Activated CD8-positive, alpha-beta memory T cell treated with anti-CD3 and anti-CD28 coated beads for 4 hours (primary cell): ENCODE results near the gene GNB4.

Source experiments
- DNase-seq, 2 donors: peaks; one replicate each; pipeline ENCODE4 v3.0.0-alpha.2; 2020; ENCODE audit warnings: low read depth in 2 of 2

Gene GNB4

DNA sequence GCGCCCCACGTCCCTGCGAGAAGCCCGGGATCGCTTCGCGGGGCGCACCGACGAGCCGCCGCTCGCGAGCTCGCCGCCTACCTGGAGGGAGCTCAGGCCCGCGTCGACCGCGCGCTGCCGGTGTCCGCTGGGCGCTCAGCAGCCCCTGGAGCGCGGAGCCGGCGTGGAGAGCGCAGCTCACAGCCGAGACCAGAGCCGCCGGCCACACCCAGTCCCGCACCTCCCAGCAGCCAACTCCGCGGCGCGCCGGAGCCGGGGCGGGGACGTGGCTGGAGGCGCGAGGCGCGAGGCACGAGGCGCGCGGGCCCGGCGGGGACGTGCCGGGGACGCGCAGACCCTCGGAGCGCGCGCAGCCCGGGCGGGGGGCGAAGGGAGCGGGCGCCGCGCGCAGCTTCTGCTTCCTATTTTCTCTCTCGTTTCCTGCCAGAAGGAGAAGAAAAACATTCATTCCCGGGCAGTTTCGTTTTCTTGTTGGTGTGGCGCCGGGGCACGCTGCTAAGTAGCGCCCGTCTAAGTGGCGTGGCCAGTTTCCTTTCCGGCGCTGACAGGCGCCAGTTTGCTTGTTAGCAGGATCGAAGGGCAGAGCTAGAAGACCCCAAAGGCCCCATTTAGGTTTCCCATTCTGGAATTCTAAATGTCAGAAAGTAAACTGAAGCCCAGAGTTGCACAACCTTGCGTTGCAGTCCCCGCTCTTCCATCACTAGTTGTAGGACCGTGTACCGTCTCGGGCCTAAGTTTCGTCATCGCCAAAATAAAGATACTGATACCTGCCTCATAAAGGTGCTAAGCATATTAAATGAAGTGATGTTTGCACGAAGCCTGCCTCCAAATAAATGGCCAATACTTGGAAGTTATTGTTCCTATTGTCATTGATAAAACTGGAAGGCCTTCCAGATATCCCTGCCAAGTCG, at the start of gene GNB4:
Gene GNB4 (minus strand): TSS at position 206 of the 911 bp plus-strand sequence. CDS start 25,270 bp downstream, outside the sequence.
- no peak for DNase-seq

DNA sequence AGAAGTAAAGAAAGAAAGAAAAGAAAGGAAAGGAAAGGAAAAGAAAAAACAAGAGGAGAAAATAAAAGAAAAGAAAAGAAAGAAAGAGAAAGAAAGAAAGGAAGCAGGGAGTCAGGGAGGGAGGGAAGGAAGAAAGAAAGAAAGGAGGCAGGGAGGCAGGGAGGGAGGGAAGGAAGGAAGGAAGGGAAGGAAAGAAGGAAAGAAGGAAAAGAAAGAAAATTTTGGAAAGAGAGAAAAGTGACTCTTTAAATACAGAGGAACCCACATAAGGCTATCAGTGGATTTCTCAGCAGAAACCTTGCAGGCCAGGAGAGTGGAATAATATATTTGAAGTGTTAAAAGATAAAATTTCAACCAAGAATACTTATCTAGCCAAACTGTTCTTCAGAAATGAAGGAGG, 44.2 kb upstream of the GNB4 start:
- DNase-seq: no peak

DNA sequence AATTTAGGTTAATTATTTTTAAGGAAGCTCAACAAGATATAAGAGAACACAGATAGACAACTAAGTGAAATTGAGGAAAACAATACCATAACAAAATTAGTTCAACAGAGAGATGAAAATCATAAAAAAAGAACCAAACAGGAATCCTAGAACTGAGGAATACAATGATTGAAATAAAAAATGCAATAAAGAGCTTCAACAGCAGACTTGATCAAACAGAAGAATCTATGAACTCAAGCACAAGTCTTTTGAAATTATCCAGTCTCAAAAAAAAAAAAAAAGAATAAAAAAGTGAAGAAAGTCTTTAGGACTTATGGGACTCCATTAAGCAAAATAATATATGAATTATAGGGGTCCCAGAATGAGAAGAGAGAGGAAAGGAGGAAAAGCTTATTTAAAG, 42.0 kb upstream of the GNB4 start:
- no peak for DNase-seq

DNA sequence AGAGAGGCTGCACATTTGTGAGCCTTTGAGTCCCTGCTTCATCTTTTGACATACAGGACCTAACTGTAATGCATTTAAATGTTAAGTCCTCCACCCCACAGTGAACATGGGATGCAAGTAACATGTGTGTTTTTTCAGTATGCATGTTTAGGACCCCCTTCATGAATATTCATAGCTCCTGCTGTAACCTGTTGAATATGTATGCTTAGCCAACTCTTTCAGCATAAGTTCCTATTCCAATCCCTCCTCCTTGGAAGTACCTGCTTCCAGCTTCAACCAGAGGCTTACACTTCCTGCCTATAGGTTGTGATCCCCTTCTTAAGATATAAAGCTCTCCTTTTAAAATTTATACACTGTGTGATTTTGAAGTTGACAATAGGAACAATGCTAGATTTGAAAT, 36.9 kb upstream of the GNB4 start:
- DNase-seq: no peak

DNA sequence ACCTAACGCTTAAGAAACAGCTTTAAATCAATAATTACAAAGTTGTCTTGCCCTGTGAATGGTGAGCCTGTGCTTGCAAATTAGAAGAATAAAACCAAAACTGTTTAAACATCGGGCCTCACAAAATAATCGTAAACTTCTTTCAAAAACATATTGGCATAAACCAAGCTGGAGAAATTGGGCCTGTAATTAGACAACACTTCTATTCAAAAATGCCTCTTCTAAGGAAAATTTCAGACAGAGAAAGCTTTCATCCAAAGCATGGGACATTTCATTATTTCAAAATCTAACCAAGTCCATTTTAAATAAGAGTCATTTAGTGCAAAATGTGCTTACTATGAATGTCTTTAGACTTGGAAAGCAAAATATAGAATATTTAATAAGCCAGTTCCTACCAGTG, 35.5 kb upstream of the GNB4 start:
- no peak for DNase-seq

DNA sequence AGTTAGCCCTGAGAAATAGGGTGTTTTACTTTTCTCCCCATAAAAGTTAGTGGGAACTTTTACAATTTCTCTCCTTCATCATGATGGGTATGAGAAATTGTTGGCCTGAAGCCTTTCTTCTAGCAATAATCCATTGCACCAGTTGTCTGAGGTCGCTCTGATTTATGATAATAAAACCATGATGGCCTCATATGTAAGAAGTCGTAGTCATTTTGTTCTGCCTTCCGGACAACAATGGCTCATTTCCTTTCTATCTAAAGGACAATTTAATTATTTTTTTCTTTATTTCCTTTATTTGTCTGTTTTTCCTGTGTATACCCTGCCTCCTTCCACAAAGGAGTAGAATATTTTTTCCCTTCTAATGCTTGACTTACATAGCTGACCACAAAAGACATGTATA, 31.6 kb upstream of the GNB4 start:
- DNase-seq: no peak

DNA sequence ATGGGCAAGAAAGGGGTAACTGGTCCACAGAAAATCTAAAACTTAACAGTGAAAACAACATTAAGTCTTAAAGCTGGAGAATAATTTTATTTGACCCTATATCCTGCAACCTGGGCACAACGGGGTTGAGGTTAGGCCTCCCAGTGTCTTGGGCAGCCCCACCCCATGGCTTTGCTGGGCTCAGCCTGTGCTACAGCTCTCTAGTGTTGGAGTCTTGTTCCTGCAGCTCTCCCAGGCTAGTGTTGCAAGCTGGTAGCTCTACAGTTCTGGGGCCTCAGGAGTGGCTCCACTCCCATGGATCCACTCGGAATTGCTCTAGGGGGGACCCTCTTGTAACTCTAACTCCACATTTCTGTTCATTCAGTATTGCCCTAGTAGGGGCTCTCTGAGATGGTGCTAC, 24.9 kb upstream of the GNB4 start:
- DNase-seq: no peak

DNA sequence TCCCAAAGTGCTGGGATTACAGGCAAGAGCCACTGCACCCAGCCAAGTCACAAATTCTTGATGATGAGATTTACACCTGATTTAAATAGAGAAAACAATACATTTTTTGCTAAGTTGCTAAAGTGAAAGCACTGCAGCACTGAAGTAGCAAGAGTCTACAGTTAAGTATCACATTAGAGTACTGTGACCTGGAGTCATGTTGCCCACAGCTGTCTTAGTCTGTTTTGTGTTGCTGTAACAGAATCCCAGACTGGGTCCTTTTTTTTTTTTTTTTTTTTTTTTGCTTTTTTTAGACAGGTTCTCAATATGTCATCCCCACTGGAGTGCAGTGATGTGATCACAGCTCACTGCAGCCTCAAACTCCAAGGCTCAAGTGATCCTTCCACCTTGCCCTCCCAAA, 23.2 kb upstream of the GNB4 start:
- DNase-seq: no peak

DNA sequence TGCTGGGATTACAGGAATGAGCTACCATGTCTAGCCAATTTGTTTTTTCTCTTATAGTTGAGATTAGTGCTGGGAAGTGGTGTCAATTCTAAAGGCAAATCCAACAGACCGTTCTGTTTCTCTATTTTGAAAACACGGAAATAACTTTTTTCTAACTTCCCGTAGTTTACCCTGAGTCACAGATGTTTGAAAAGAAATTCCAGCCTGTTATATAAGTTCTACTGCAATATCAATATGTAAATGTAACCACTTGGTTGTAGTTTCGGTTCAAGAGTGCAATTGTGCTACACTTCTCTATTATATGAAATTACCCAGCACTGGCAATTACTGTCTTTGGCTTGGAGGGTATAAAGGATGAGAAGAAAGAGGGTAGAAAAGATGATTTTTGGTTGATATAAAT, 22.3 kb upstream of the GNB4 start:
- DNase-seq: no peak

DNA sequence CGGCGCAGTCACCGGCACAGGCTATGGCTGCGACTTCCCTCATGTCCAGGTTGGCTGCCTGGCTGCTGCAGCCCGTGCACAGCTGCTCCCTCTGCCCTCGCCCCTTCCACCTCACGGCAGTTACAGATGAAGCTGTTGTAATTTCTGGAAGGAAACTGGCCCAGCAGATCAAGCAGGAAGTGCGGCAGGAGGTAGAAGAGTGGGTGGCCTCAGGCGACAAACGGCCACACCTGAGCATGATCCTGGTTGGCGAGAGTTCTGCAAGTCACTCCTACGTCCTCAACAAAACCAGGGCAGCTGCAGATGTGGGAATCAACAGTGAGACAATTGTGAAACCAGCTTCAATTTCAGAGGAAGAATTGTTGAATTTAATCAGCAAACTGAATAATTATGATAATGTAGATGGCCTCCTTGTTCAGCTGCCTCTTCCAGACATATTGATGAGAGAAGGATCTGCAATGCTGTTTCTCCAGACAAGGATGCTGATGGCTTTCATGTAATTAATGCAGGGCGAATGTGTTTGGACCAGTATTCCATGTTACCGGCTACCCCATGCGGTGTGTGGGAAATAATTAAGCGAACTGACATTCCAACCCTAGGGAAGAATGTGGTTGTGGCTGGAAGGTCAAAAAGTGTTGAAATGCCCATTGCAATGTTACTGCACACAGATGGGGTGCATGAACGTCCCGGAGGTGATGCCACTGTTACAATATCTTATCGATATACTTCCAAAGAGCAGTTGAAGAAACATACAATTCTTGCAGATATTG, 13.2 kb upstream of the GNB4 start:
- no peak for DNase-seq

DNA sequence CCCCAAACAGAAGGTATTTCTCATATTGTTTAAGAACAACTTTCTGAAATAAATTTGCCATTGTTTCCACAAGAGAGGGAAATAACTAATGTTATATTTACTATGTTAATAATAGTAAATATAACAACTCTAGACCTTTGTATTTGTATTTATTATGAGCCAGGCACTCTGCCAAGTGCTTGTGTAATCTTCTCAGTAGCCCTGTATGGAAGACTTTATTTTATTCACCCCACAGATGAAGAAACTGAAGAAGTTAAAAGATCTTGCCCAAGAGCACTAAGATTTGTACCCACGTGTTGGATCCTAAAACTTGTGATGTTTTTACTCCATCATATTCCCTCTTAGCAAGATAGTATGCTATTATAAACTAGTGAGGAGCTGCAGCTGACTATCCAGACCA, 12.0 kb upstream of the GNB4 start:
- DNase-seq: no peak

DNA sequence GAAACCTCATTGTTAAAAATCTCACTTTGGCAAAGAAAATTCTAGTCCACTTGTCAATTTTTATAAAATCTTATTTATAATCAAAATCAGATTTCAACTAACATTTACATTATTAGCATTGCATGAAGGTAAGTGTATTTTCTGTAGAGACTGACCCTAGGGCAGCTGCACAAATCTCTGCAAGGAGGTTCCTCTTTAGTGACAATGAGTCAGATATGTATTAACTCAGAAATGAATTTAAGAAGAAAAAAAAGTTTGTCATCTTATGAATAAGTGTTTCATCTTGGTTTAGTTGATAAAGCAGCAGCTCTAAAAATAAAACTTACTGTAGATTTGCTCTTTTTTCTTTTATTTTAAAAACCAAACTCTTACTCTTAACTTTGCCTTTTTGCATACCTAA, 9.0 kb upstream of the GNB4 start:
- DNase-seq: no peak

DNA sequence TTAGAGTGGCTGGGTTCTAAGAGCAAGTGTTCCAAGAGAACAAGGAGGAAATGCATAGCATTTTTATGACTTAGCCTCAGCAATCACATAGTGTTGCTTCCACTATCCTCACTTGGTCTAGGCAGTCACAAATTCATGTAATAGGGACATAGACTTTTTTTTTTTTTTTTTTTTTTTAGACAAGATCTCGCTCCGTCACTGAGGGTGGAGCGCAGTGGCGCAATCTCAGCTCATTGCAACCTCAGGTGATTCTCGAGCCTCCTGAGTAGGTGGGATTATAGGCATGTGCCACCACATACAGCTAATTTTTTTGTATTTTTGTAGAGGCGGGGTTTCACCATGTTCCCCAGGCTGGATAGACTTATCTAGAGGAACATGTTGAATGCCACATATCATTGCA, 4.7 kb upstream of the GNB4 start:
- DNase-seq: no peak

DNA sequence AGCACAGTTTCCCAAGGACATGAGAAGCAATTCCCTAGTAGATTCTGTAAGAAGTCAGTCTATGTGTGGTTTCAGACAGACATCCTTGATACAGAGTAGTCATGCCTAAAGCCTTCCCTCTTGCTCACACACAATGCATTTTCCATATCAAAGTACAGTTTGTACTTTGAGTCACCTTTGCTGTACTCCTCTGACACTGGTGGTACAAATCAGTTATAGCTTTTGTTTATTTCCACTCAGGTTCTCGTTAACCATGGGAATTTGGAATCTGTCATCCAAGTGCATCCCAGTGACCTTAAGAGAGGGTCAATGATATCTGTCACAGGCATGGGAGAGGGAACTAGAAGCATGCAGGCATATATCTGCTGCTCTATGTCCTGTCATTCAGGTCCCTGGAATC, 3.6 kb upstream of the GNB4 start:
- no peak for DNase-seq

DNA sequence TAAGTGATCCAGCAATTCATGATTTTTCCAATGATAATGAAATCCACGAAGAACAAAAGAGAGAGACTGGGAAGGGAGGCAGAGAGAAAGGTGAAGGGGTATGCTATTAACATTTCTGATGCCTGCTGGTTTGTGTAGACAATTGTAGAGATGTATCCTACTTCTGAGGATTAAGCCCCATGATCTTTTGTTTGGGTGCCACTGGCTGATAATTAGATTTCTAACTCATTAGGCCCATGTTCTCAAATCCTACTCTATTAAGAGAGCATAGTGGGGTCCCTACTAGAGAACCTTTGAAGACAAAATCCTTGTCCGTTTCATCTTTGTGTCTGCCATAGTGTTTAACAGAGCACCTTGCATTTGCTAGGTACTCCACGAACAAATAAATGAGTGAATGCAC, 2.7 kb upstream of the GNB4 start:
- DNase-seq: no peak

DNA sequence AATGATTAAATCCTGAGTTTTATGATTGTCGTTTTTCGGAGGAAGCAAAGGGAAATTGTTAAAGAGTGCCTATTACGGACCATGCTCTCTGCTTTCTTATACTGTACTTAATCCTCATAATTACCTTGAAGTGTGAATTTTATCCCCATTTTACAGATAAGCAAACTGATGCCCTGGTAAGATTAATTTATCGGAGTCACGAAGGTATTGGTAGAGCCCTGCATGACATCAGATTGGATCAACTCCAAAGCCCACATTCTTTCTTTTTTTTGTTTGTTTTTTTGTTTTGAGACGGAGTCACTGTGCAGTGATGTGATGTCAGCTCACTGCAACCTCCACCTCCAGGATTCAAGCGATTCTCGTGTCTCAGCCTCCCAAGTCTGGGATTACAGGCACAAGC, 1.6 kb upstream of the GNB4 start:
- DNase-seq: no peak

DNA sequence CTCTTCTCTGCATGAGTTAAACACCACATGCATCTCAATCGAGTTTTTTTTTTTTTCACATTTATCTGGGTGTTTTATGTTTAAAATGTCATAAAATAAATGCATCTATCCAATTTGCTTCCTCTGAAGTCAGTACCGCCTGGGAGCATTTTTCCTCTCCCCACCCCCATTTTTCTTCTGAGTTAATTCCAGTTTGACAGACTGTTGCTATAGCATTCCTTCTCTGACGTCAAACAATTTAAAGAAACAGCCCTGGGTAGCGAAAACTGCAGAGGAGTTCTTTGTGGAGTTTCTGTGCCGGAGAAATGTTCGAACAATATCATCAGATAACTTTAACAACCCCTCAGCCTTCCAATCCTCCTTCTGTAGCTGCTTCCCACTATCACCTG, 900 bp upstream of the GNB4 start:
- no peak for DNase-seq

DNA sequence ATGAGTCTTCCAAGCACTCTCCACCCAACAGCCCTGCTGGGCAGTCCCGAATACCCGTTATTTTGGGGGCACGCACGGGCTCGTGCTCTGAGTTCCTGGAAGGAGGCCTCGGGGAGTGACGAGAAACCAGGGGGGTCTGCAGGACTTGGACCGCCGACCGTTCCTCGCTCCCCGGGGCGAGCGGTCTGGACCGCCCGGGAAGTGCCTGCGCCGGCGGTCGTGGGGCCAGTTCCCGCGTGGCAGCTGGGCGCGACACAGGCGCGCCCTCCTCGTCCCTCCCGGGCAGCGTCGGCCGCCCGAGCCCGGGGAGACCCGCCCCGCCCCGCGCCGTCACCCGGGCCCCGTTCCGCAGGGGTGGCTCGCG, 387 bp downstream of the GNB4 start:
- DNase-seq: no peak

DNA sequence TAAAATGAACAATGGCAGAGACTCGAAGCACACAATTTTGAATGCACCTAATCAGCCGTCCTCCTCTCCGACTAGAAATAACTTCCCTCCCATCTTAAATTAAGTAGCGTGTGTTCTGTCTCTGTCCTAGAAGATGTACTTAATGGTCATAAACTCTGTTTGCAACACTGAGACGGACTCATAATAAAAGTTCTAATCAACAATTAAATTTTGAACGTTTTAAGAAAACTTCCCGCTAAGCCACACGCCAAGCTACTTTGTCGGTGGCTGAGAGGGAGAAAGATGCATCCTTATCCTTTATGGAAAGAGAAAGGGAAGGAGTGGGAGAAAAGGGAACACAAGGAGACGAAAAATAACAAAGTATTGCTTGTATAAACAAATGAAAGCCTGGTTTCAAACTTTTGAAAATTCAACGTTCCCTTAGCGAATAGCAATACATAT, 989 bp downstream of the GNB4 start:
- no peak for DNase-seq

DNA sequence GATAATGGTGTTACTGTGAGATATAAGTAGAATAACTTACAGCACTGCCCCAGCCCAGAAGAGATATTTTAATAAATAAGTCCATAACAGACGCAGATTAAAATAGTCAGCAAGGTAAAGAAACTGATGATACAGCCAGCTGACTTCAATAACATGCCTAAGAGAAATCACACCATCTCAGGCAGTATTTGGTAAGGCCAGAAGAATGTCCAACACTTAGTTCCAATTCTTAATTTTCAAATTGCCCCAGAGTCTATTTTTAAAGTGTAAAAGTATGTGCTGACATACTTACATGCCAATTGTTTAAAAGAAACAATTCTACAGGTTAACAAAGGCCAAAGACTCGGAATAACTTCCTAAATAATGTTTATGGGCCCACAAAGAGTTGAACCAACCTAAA, 1.6 kb downstream of the GNB4 start:
- no peak for DNase-seq

DNA sequence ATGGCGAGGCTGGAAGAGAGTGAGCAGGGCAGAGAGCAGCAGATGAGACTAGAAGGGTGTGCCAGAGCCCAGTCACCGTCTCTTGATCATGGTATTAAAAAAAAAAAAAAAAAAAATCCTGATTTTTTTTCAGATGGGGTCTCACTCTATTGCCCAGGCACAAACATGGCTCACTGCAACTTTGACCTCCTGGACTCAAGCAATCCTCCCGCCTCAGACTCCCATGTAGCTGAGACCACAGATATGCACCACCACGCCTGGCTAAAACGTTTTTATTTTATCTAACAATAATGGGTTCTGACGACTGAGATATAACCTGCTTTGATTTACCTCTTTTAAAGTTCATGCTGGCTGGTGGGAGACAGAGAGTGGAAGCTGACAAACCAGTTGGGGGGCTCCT, 4.0 kb downstream of the GNB4 start:
- no peak for DNase-seq

DNA sequence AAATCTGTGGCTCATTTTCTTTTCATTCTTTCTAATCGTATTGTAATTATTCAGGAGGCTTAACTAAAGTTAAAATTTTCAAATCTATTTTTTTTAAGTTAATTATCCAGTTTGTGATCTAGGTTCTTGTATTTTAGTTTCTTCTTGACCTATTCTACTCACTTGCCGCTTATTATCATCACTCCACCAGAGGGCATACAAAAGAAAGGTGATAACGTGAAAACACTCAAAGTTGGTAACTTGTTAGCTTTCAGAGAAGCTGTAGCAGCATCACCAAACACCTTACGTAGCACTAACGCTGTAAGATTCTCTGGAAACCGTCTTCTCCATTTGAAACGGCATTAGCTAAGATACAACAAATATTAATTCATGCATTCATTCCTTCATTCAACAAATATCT, 4.8 kb downstream of the GNB4 start:
- DNase-seq: no peak

DNA sequence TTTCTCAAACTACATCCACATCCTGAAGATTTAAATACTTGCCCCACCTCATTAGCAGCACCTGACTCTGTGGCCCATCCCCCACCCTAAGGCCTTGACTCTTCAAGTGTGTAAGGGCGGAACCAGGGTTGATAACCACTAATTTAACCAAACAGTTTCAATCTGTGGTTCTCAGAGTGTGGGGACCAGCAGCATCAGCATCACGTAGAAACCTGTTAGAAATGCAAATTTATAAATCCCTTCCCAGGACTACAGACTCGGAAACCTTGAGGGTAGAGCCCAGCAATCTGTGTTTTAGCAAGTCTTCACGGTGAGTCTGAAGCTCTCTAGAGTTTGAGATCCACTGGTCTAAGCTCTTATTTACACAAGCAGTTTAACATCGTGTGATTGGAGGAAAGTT, 12.4 kb downstream of the GNB4 start:
- DNase-seq: no peak
